GM12878 (cell line): ENCODE results near the gene TOMM20. TPM values are rescaled to one million over a fixed set of nuclear protein-coding genes. Genes with fewer than 3 reads are reported as not detected.

ENCODE experiments used
- CBX3 ChIP-seq: fragments of 200-600 bp; sonication (generic); IDR thresholded peaks from 2 replicates; pipeline ENCODE4 v1.6.1; 2016; ENCODE audit warnings: low read depth, borderline replicate concordance
- EED ChIP-seq: sonication (generic); IDR thresholded peaks from 2 replicates; pipeline ENCODE4 v1.6.1; 2016; ENCODE audit warnings: antibody characterized with exemption, low read depth
- IKZF1 ChIP-seq: fragments of 450-650 bp; conservative IDR thresholded peaks from 2 replicates; pipeline ENCODE4 v1.6.1; 2017; ENCODE audit warnings: antibody characterized with exemption, mild to moderate bottlenecking
- KDM1A ChIP-seq: fragments of 200-600 bp; sonication (generic); IDR thresholded peaks from 2 replicates; pipeline ENCODE4 v1.6.1; 2016; ENCODE audit warnings: borderline replicate concordance
- LARP7 ChIP-seq: fragments of 450-650 bp; IDR thresholded peaks from 2 replicates; pipeline ENCODE4 v1.6.1; 2017; ENCODE audit warnings: mild to moderate bottlenecking
- RB1 ChIP-seq: fragments of 450-650 bp; formaldehyde crosslinking; IDR thresholded peaks from 2 replicates; pipeline ENCODE4 v1.6.1; 2017; ENCODE audit warnings: mild to moderate bottlenecking, borderline replicate concordance
- RCOR1 ChIP-seq: conservative IDR thresholded peaks from 2 replicates; pipeline ENCODE4 v1.6.1; 2012; ENCODE audit warnings: low read depth, low read length, improper control_type of control experiment
- RUNX3 ChIP-seq: IDR thresholded peaks from 2 replicates; pipeline ENCODE4 v1.6.1; 2012; ENCODE audit warnings: low read length, inconsistent platforms
- SIN3A ChIP-seq: IDR thresholded peaks from 2 replicates; pipeline ENCODE4 v1.6.1; 2012; ENCODE audit warnings: low read depth, low read length, improper control_type of control experiment
- SIX5 ChIP-seq: IDR thresholded peaks from 2 replicates; pipeline ENCODE4 v1.6.1; 2011; ENCODE audit warnings: mild to moderate bottlenecking, low read depth, low read length, moderate library complexity; ENCODE audit not compliant: severe bottlenecking
- STAT3 ChIP-seq: IDR thresholded peaks from 2 replicates; pipeline ENCODE4 v1.6.1; 2011; ENCODE audit warnings: low read depth, low read length, improper control_type of control experiment
- SUPT20H ChIP-seq: IDR thresholded peaks from 2 replicates; pipeline ENCODE4 v1.6.1; 2011; ENCODE audit warnings: low read depth, mild to moderate bottlenecking, low read length, moderate library complexity, borderline replicate concordance; ENCODE audit not compliant: control insufficient read depth
- TARDBP ChIP-seq: IDR thresholded peaks from 2 replicates; pipeline ENCODE4 v1.6.1; 2016; ENCODE audit warnings: borderline replicate concordance
- USF1 ChIP-seq: IDR thresholded peaks from 2 replicates; pipeline ENCODE4 v1.6.1; 2011; ENCODE audit warnings: borderline replicate concordance, low read depth, mild to moderate bottlenecking, moderate library complexity, mixed read lengths, low read length; ENCODE audit not compliant: insufficient read depth; ENCODE audit errors: extremely low read length
- ZNF207 ChIP-seq: fragments of 450-650 bp; IDR thresholded peaks from 2 replicates; pipeline ENCODE4 v1.6.1; 2014; ENCODE audit warnings: antibody characterized with exemption, mild to moderate bottlenecking, borderline replicate concordance
- ZNF217 ChIP-seq: fragments of 450-650 bp; IDR thresholded peaks from 2 replicates; pipeline ENCODE4 v1.6.1; 2017; ENCODE audit warnings: antibody characterized with exemption, mild to moderate bottlenecking
- ZNF384 ChIP-seq: IDR thresholded peaks from 2 replicates; pipeline ENCODE4 v1.6.1; 2012; ENCODE audit warnings: low read depth, mild to moderate bottlenecking, low read length, improper control_type of control experiment, borderline replicate concordance
- ZSCAN29 ChIP-seq: fragments of 450-650 bp; IDR thresholded peaks from 2 replicates; pipeline ENCODE4 v1.6.1; 2017; ENCODE audit warnings: mild to moderate bottlenecking, moderate library complexity
- polyA plus RNA-seq, 11 experiments: library from polyadenylated mRNA; depleted of rRNA in 4 of 11; unstranded in 6 of 11; stranded (reverse) in 5 of 11; fragments of >200 nt; fragmentation: Nextera tagmentation in 4 of 11; fragmentation: Illumina TruSeq in 1 of 11; extraction: Ambion mirVana in 4 of 11; extraction: Trizol in 1 of 11; gene quantifications; 1 replicate in 1 of 11; 2 replicates in 10 of 11; pipeline versions ENCODE4 v1.2.1 to v1.2.3, GENCODE V29; 2011 to 2016; ENCODE audit warnings: inconsistent platforms in 2 of 11, missing spikeins in 2 of 11, low read depth in 1 of 11
- total RNA-seq, 4 experiments: library from RNA; depleted of rRNA in 3 of 4; stranded (reverse); fragments of >200 nt in 3 of 4; fragmentation: Illumina TruSeq in 1 of 4; extraction: Trizol in 1 of 4; gene quantifications; 2 replicates each; pipeline versions ENCODE4 v1.2.1 to v1.2.3, GENCODE V29; 2013 to 2021
- TF ChIP-seq, protein P1 (sequence below): IDR thresholded peaks from 2 replicates; pipeline ENCODE4 v1.6.1; 2012; ENCODE audit warnings: low read depth, low read length, improper control_type of control experiment
- TF ChIP-seq, protein P2 (sequence below): fragments of 450-650 bp; formaldehyde crosslinking; IDR thresholded peaks from 2 replicates; pipeline ENCODE4 v1.4.0; 2020; ENCODE audit warnings: mild to moderate bottlenecking, moderate library complexity
- TF ChIP-seq, protein P3 (sequence below): IDR thresholded peaks from 2 replicates; pipeline ENCODE4 v1.6.1; 2011; ENCODE audit warnings: low read depth, low read length, improper control_type of control experiment, borderline replicate concordance

Gene TOMM20
- total and polyA plus RNA-seq, 10 of the 15 experiments (the other 5 are each of a cell fraction or from before 2014, with no cell fraction given): 39.8 to 138 (median 70.1) TPM

GRCh38 chr1:235077571-235078479, 50.8 kb downstream of the TOMM20 start (continued):
- TF ChIP-seq, protein P1, sequence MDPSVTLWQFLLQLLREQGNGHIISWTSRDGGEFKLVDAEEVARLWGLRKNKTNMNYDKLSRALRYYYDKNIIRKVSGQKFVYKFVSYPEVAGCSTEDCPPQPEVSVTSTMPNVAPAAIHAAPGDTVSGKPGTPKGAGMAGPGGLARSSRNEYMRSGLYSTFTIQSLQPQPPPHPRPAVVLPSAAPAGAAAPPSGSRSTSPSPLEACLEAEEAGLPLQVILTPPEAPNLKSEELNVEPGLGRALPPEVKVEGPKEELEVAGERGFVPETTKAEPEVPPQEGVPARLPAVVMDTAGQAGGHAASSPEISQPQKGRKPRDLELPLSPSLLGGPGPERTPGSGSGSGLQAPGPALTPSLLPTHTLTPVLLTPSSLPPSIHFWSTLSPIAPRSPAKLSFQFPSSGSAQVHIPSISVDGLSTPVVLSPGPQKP: peak; percentile 32; the same call in 1 of the 2 replicates
- TF ChIP-seq LARP7 (0 out of 2 replicates have a peak, but pooled peaks have one; percentile 15), IKZF1 (peak; percentile 99), SIX5 (peak; percentile 23), SIN3A (no peak), ZNF217 (peak; percentile 82; the same call in 1 of the 2 replicates), CBX3 (no peak), SUPT20H (no peak), EED (peak; percentile 100), ZSCAN29 (no peak), TARDBP (peak; percentile 83), STAT3 (peak; percentile 93; the same call in 1 of the 2 replicates), RCOR1 (no peak; the same call in 1 of the 2 replicates), USF1 (no peak), ZNF207 (0 out of 2 replicates have a peak, but pooled peaks have one; percentile 85), RUNX3 (no peak), ZNF384 (peak; percentile 22; the same call in 1 of the 2 replicates), RB1 (no peak; the same call in 1 of the 2 replicates), KDM1A (no peak)
- TF ChIP-seq, protein P2, sequence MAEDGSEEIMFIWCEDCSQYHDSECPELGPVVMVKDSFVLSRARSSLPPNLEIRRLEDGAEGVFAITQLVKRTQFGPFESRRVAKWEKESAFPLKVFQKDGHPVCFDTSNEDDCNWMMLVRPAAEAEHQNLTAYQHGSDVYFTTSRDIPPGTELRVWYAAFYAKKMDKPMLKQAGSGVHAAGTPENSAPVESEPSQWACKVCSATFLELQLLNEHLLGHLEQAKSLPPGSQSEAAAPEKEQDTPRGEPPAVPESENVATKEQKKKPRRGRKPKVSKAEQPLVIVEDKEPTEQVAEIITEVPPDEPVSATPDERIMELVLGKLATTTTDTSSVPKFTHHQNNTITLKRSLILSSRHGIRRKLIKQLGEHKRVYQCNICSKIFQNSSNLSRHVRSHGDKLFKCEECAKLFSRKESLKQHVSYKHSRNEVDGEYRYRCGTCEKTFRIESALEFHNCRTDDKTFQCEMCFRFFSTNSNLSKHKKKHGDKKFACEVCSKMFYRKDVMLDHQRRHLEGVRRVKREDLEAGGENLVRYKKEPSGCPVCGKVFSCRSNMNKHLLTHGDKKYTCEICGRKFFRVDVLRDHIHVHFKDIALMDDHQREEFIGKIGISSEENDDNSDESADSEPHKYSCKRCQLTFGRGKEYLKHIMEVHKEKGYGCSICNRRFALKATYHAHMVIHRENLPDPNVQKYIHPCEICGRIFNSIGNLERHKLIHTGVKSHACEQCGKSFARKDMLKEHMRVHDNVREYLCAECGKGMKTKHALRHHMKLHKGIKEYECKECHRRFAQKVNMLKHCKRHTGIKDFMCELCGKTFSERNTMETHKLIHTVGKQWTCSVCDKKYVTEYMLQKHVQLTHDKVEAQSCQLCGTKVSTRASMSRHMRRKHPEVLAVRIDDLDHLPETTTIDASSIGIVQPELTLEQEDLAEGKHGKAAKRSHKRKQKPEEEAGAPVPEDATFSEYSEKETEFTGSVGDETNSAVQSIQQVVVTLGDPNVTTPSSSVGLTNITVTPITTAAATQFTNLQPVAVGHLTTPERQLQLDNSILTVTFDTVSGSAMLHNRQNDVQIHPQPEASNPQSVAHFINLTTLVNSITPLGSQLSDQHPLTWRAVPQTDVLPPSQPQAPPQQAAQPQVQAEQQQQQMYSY (CRISPR knock-in tag): no peak
- TF ChIP-seq, protein P3, sequence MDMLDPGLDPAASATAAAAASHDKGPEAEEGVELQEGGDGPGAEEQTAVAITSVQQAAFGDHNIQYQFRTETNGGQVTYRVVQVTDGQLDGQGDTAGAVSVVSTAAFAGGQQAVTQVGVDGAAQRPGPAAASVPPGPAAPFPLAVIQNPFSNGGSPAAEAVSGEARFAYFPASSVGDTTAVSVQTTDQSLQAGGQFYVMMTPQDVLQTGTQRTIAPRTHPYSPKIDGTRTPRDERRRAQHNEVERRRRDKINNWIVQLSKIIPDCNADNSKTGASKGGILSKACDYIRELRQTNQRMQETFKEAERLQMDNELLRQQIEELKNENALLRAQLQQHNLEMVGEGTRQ: no peak
